Cardiac atrium fibroblast (primary cell): ENCODE data around the gene ZNF667. TPM values are rescaled to one million over a fixed set of nuclear protein-coding genes. Genes with fewer than 3 reads are reported as not detected.

ENCODE experiments used
- total RNA-seq: library from RNA; depleted of rRNA; stranded (reverse); fragments of >200 nt; gene quantifications from 2 replicates; pipeline ENCODE4 v1.2.3, GENCODE V29; 2015

Gene ZNF667
- total RNA-seq = 5.0 and 5.2 TPM in 2 replicates

GRCh38 chr19:56476651-56477428 is at the start of gene ZNF667:
Gene ZNF667 (minus strand): TSS chr19:56477345. CDS start chr19:56462370, 14,975 bp downstream.

GRCh38 chr19:56507446-56508289 is 30.5 kb upstream of the ZNF667 start, which contains the start of gene ZNF471:
Gene ZNF471 (plus strand): TSS chr19:56507855. CDS start chr19:56511572, 3,717 bp downstream.

GRCh38 chr19:56403764-56404704 is 73.1 kb downstream of the ZNF667 start, which contains the start of gene ZNF583:
Gene ZNF583 (plus strand): TSS chr19:56404332. CDS start chr19:56407115, 2,783 bp downstream.

GRCh38 chr19:56393119-56394012 is 83.8 kb downstream of the ZNF667 start, which contains the start of gene ZNF582:
Gene ZNF582 (minus strand): TSS chr19:56393534. CDS start chr19:56391752, 1,782 bp downstream.

Other genes with a start within 250 kb of the ZNF667 start
- not detected in 2 replicates for gene EDDM13, start 204.6 kb downstream of the ZNF667 start, total RNA-seq
- gene ZSCAN5A, start 162.5 kb downstream of the ZNF667 start, total RNA-seq = 11.0 and 11.3 TPM in 2 replicates
- gene ZNF582, start 83.8 kb downstream of the ZNF667 start, total RNA-seq = 1.6 and 3.2 TPM in 2 replicates
- 2.7 and 2.8 TPM in 2 replicates for gene ZNF583, start 73.0 kb downstream of the ZNF667 start, total RNA-seq
- 3.2 and 3.6 TPM in 2 replicates for gene ZNF471, start 30.5 kb upstream of the ZNF667 start, total RNA-seq
- gene ZFP28, start 61.6 kb upstream of the ZNF667 start, total RNA-seq = 7.8 and 13.4 TPM in 2 replicates
- gene ZNF470, start 90.1 kb upstream of the ZNF667 start, total RNA-seq = 4.9 and 5.4 TPM in 2 replicates
- 4.0 and 9.4 TPM in 2 replicates for gene ZNF71, start 118.0 kb upstream of the ZNF667 start, total RNA-seq
- gene SMIM17, start 165.8 kb upstream of the ZNF667 start, total RNA-seq = not detected in 2 replicates
- gene ZNF835, start 194.4 kb upstream of the ZNF667 start, total RNA-seq = 0.49 and 0.54 TPM in 2 replicates